Thymus (tissue), 11 donors: ENCODE data around the gene RANBP3. TPM values are rescaled to one million over a fixed set of nuclear protein-coding genes. Genes with fewer than 3 reads are reported as not detected.

ENCODE experiments used
- DNase-seq, 9 donors: peaks; one replicate each; pipeline ENCODE4 v3.0.0-alpha.2; 2013; ENCODE audit warnings: low spot score in 9 of 9, low read depth in 6 of 9, missing footprints in 1 of 9
- H3K27ac ChIP-seq, 2 donors: one replicate each; pipeline ENCODE4 v1.5.1; 2013; ENCODE audit warnings: control low read depth in 1 of 2, low read depth in 1 of 2, low read length in 1 of 2, mild to moderate bottlenecking in 1 of 2, moderate library complexity in 1 of 2
- H3K27me3 ChIP-seq, 2 donors: one replicate each; pipeline ENCODE4 v1.5.1; 2013; ENCODE audit warnings: low read length in 1 of 2; ENCODE audit not compliant: control insufficient read depth in 2 of 2, insufficient read depth in 1 of 2
- H3K36me3 ChIP-seq, 2 donors: one replicate each; pipeline ENCODE4 v1.5.1; 2013; ENCODE audit warnings: low read length in 1 of 2, mild to moderate bottlenecking in 1 of 2, moderate library complexity in 1 of 2; ENCODE audit not compliant: control insufficient read depth in 2 of 2, insufficient read depth in 2 of 2
- H3K4me1 ChIP-seq, 2 donors: one replicate each; pipeline ENCODE4 v1.5.1; 2013; ENCODE audit warnings: low read length in 2 of 2; ENCODE audit not compliant: control insufficient read depth in 2 of 2, insufficient read depth in 2 of 2
- H3K4me3 ChIP-seq, 2 donors: one replicate each; pipeline ENCODE4 v1.5.1; 2013; ENCODE audit warnings: low read length in 2 of 2, control low read depth in 1 of 2, mild to moderate bottlenecking in 1 of 2
- H3K9me3 ChIP-seq, 2 donors: one replicate each; pipeline ENCODE4 v1.5.1; 2013; ENCODE audit warnings: low read length in 1 of 2, mild to moderate bottlenecking in 1 of 2; ENCODE audit not compliant: control insufficient read depth in 2 of 2, insufficient read depth in 1 of 2
- WGBS: extraction: QIAGEN DNeasy Blood & Tissue Kit; methylation state at CpG from one replicate; pipeline ENCODE4 v1.1.7; 2013; 5-methylcytosine and 5-hydroxymethylcytosine counted together
- polyA plus RNA-seq: library from polyadenylated mRNA; stranded (reverse); fragments of 200-250 nt; gene quantifications from one replicate; pipeline ENCODE4 v1.2.3, GENCODE V29; 2013
- total RNA-seq: library from RNA; stranded (reverse); fragments of 120-200 nt; gene quantifications from one replicate; pipeline ENCODE4 v1.2.4, GENCODE V29; 2013
- donor health status: healthy.

The RANBP3 gene
- total and polyA plus RNA-seq, 2 donors: 36.7 to 39.0 TPM

GRCh38 chr19:5973376-5973775, 4.6 kb downstream of the RANBP3 start:
- 96% methylated on average over 5 of the region's 5 CpGs for WGBS
- no peak for DNase-seq
- no peak overlapping the region for H3K27ac ChIP-seq
- H3K27me3 ChIP-seq: no peaks in the 10 kb centered on the region
- H3K36me3 ChIP-seq: peaks cover 33 to 59% of the 10 kb centered on the region in 2 donors
- peaks cover 0 to 2% of the 10 kb centered on the region in 2 donors for H3K9me3 ChIP-seq
- H3K4me1 ChIP-seq: peaks cover 31 to 80% of the 10 kb centered on the region in 2 donors
- H3K4me3 ChIP-seq: no peak overlapping the region

- peaks cover 35 to 61% of the 10 kb centered on the region in 2 donors for H3K36me3 ChIP-seq
These were observed 5.6 kb downstream of the RANBP3 start for GRCh38 chr19:5972355-5972731.

GRCh38 chr19:5971714-5972354, 6.1 kb downstream of the RANBP3 start:
- Histone ChIP-seq H3K27ac (peak overlapping the region; percentile 8 to 80), H3K4me1 (peaks cover 29 to 86% of the 10 kb centered on the region in 2 donors), H3K36me3 (peaks cover 37 to 64% of the 10 kb centered on the region in 2 donors), H3K4me3 (no peak overlapping the region), H3K9me3 (no peaks in the 10 kb centered on the region), H3K27me3 (no peaks in the 10 kb centered on the region)
- DNase-seq: no peak
- WGBS: 47% methylated on average over 2 of the region's 2 CpGs

More at GRCh38 chr19:5972355-5972731, 5.6 kb downstream of the RANBP3 start:
- peaks cover 33 to 89% of the 10 kb centered on the region in 2 donors for H3K4me1 ChIP-seq
- H3K27me3 ChIP-seq: no peaks in the 10 kb centered on the region
- H3K27ac ChIP-seq: peak overlapping the region; percentile 8 to 80
- DNase-seq: no peak
- 94% methylated on average over 9 of the region's 9 CpGs for WGBS
- H3K9me3 ChIP-seq: no peaks in the 10 kb centered on the region
- no peak overlapping the region for H3K4me3 ChIP-seq

- 93% methylated on average over 8 of the region's 8 CpGs for WGBS
- Histone ChIP-seq H3K36me3 (peaks cover 34 to 65% of the 10 kb centered on the region in 2 donors), H3K4me3 (no peak overlapping the region), H3K4me1 (peaks cover 19 to 80% of the 10 kb centered on the region in 2 donors), H3K9me3 (peaks cover 0 to under 1% of the 10 kb centered on the region in 2 donors), H3K27me3 (no peaks in the 10 kb centered on the region), H3K27ac (no peak overlapping the region)
- no peak for DNase-seq
These were observed 8.5 kb downstream of the RANBP3 start for GRCh38 chr19:5969476-5969875.

- 81% methylated on average over 18 of the region's 18 CpGs for WGBS
- Histone ChIP-seq H3K27ac (peak overlapping the region; percentile 54 to 88), H3K36me3 (peaks cover 35 to 57% of the 10 kb centered on the region in 2 donors), H3K27me3 (no peaks in the 10 kb centered on the region), H3K4me1 (peaks cover 26 to 80% of the 10 kb centered on the region in 2 donors), H3K9me3 (peaks cover 0 to 5% of the 10 kb centered on the region in 2 donors), H3K4me3 (no peak overlapping the region)
- no peak for DNase-seq
These were observed 9.2 kb downstream of the RANBP3 start for GRCh38 chr19:5968431-5969373.

- Histone ChIP-seq H3K9me3 (peaks cover 0 to 5% of the 10 kb centered on the region in 2 donors), H3K27me3 (no peaks in the 10 kb centered on the region), H3K4me1 (peaks cover 31 to 80% of the 10 kb centered on the region in 2 donors), H3K27ac (peak overlapping the region; percentile 54 to 88), H3K4me3 (no peak overlapping the region), H3K36me3 (peaks cover 30 to 51% of the 10 kb centered on the region in 2 donors)
- 24% methylated on average over 10 of the region's 10 CpGs for WGBS
- peak in 8 of 9 donors; percentile 52 to 82 (median 78) for DNase-seq
These were observed 9.9 kb downstream of the RANBP3 start for GRCh38 chr19:5967994-5968430.

GRCh38 chr19:5967571-5967970, 10.4 kb downstream of the RANBP3 start:
- H3K27me3 ChIP-seq: no peaks in the 10 kb centered on the region
- no peak for DNase-seq
- peaks cover 33 to 82% of the 10 kb centered on the region in 2 donors for H3K4me1 ChIP-seq
- peaks cover 0 to 5% of the 10 kb centered on the region in 2 donors for H3K9me3 ChIP-seq
- 78% methylated on average over 7 of the region's 7 CpGs for WGBS
- no peak overlapping the region for H3K4me3 ChIP-seq
- H3K36me3 ChIP-seq: peaks cover 30 to 47% of the 10 kb centered on the region in 2 donors
- peak overlapping the region; percentile 46 to 88 for H3K27ac ChIP-seq

- 97% methylated on average over 9 of the region's 9 CpGs for WGBS
- Histone ChIP-seq H3K27me3 (no peaks in the 10 kb centered on the region), H3K4me3 (no peak overlapping the region), H3K4me1 (peaks cover 30 to 82% of the 10 kb centered on the region in 2 donors), H3K9me3 (peaks cover 0 to 5% of the 10 kb centered on the region in 2 donors), H3K27ac (no peak overlapping the region), H3K36me3 (peaks cover 27 to 41% of the 10 kb centered on the region in 2 donors)
- no peak for DNase-seq
These were observed 11.0 kb downstream of the RANBP3 start for GRCh38 chr19:5966941-5967340.

GRCh38 chr19:5966215-5966614, 11.7 kb downstream of the RANBP3 start:
- DNase-seq: no peak
- no peaks in the 10 kb centered on the region for H3K27me3 ChIP-seq
- 95% methylated on average over 8 of the region's 8 CpGs for WGBS
- H3K27ac ChIP-seq: no peak overlapping the region
- H3K4me3 ChIP-seq: no peak overlapping the region
- peaks cover 27 to 38% of the 10 kb centered on the region in 2 donors for H3K36me3 ChIP-seq
- H3K9me3 ChIP-seq: peaks cover 0 to 5% of the 10 kb centered on the region in 2 donors
- peaks cover 29 to 82% of the 10 kb centered on the region in 2 donors for H3K4me1 ChIP-seq
